H1 (cell line): ENCODE results near the gene SMPDL3B. TPM values are rescaled to one million over a fixed set of nuclear protein-coding genes. Genes with fewer than 3 reads are reported as not detected.

Experiments
- CTCF ChIA-PET: fragments of 300-600 bp; sonication (Branson Sonifier 250); formaldehyde crosslinking; loops from one replicate; lab custom pipeline; 2021; ENCODE audit not compliant: partially characterized antibody; lab: Charles Lee
- POLR2A ChIA-PET: fragments of 300-600 bp; sonication (Branson Sonifier 250); formaldehyde crosslinking; loops from one replicate; lab custom pipeline; 2021; ENCODE audit warnings: inconsistent platforms; ENCODE audit not compliant: partially characterized antibody; lab: Charles Lee
- DNase-seq, 2 experiments: peaks; one replicate each; pipeline versions ENCODE4 v3.0.0 to v3.0.0-alpha.2; 2010 to 2022; ENCODE audit warnings: low spot score in 2 of 2, low read depth in 1 of 2, mixed read lengths in 1 of 2
- FAIRE-seq: peaks from 2 replicates; lab custom pipeline; 2011; peaks lifted over from hg19 to GRCh38; lab: Jason Lieb, UNC
- H2AFZ ChIP-seq: 2 replicates; pipeline ENCODE4 v1.8.1; 2012; ENCODE audit warnings: low read length, inconsistent platforms
- H2AK5ac ChIP-seq: 2 replicates; pipeline ENCODE4 v1.6.1; 2013; ENCODE audit warnings: low read depth, low read length
- H2BK120ac ChIP-seq: replicated peaks from 2 replicates; pipeline ENCODE3; 2013; ENCODE audit warnings: low read depth, low read length, inconsistent platforms
- H2BK12ac ChIP-seq: 2 replicates; pipeline ENCODE4 v1.6.1; 2013; ENCODE audit warnings: low read depth, low read length
- H2BK15ac ChIP-seq: 2 replicates; pipeline ENCODE4 v1.6.1; 2013; ENCODE audit warnings: low read length
- H2BK20ac ChIP-seq: 2 replicates; pipeline ENCODE4 v1.6.1; 2013; ENCODE audit warnings: low read length
- H2BK5ac ChIP-seq: 2 replicates; pipeline ENCODE4 v1.6.1; 2013; ENCODE audit warnings: low read depth, low read length
- H3K14ac ChIP-seq: 2 replicates; pipeline ENCODE4 v1.6.1; 2013; ENCODE audit warnings: inconsistent platforms; ENCODE audit not compliant: insufficient read length
- H3K18ac ChIP-seq: 2 replicates; pipeline ENCODE4 v1.6.1; 2013; ENCODE audit warnings: low read length; ENCODE audit errors: extremely low read depth
- H3K23ac ChIP-seq: 2 replicates; pipeline ENCODE4 v1.6.1; 2013; ENCODE audit warnings: inconsistent platforms; ENCODE audit not compliant: insufficient read length
- H3K23me2 ChIP-seq: 2 replicates; pipeline ENCODE4 v1.6.1; 2013; ENCODE audit warnings: low read depth, low read length
- H3K27ac ChIP-seq: 2 replicates; pipeline ENCODE4 v1.6.1; 2011; ENCODE audit warnings: low read depth, low read length, inconsistent platforms
- H3K27me3 ChIP-seq, 4 experiments: replicated peaks in 1 of 4; 1 replicate in 1 of 4; 2 replicates in 3 of 4; pipeline versions ENCODE4 v1.6.1 to v1.8.1; 2011 to 2013; ENCODE audit warnings: low read length in 3 of 4, mild to moderate bottlenecking in 3 of 4, inconsistent platforms in 2 of 4, mixed read lengths in 2 of 4, moderate library complexity in 1 of 4; ENCODE audit not compliant: control insufficient read depth in 3 of 4, insufficient read depth in 3 of 4; ENCODE audit errors: extremely low read depth in 1 of 4
- H3K36me3 ChIP-seq, 4 experiments: 2 replicates each; pipeline versions ENCODE4 v1.6.1 to v1.8.1; 2011 to 2013; ENCODE audit warnings: mild to moderate bottlenecking in 4 of 4, low read length in 3 of 4, moderate library complexity in 2 of 4, control low read depth in 1 of 4, inconsistent platforms in 1 of 4; ENCODE audit not compliant: insufficient read depth in 4 of 4, control insufficient read depth in 2 of 4
- H3K4ac ChIP-seq: replicated peaks from 2 replicates; pipeline ENCODE3; 2013; ENCODE audit warnings: low read length, low read depth, mixed read lengths, inconsistent platforms; ENCODE audit not compliant: insufficient read length
- H3K4me1 ChIP-seq, 4 experiments: replicated peaks in 1 of 4; 1 replicate in 1 of 4; 2 replicates in 3 of 4; pipeline versions ENCODE4 v1.6.1 to v1.8.1; 2011 to 2013; ENCODE audit warnings: low read length in 3 of 4, inconsistent platforms in 2 of 4, mixed read lengths in 1 of 4; ENCODE audit not compliant: insufficient read depth in 4 of 4, control insufficient read depth in 3 of 4
- H3K4me2 ChIP-seq, 2 experiments: 2 replicates each; pipeline versions ENCODE4 v1.6.1 to v1.8.1; 2011 to 2013; ENCODE audit warnings: low read depth in 2 of 2, low read length in 2 of 2, control low read depth in 1 of 2, inconsistent platforms in 1 of 2, mild to moderate bottlenecking in 1 of 2; ENCODE audit not compliant: insufficient read depth in 1 of 2
- H3K4me3 ChIP-seq, 4 experiments: fragments of 200-600, 300-600 bp in 1 of 4; sonication (generic), shearing (Covaris generic), sonication (Bioruptor Twin) in 1 of 4; 2 replicates each; pipeline versions ENCODE4 v1.5.1 to v1.8.1; 2011 to 2016; ENCODE audit warnings: low read length in 4 of 4, low read depth in 3 of 4, control low read depth in 2 of 4, inconsistent platforms in 2 of 4, mild to moderate bottlenecking in 2 of 4, mixed read lengths in 1 of 4, moderate library complexity in 1 of 4; ENCODE audit not compliant: insufficient read depth in 2 of 4; ENCODE audit errors: extremely low read depth in 1 of 4
- H3K56ac ChIP-seq: replicated peaks from 2 replicates; pipeline ENCODE3; 2013; ENCODE audit warnings: low read depth, mild to moderate bottlenecking, mixed read lengths, low read length, inconsistent platforms; ENCODE audit not compliant: insufficient read length
- H3K79me1 ChIP-seq: 2 replicates; pipeline ENCODE4 v1.6.1; 2013; ENCODE audit warnings: low read depth, low read length, control low read depth
- H3K79me2 ChIP-seq, 2 experiments: 2 replicates each; pipeline versions ENCODE4 v1.6.1 to v1.8.1; 2012 to 2013; ENCODE audit warnings: low read length in 2 of 2, mild to moderate bottlenecking in 2 of 2, inconsistent platforms in 1 of 2; ENCODE audit not compliant: insufficient read depth in 2 of 2, control insufficient read depth in 1 of 2
- H3K9ac ChIP-seq, 4 experiments: replicated peaks in 1 of 4; 1 replicate in 1 of 4; 2 replicates in 3 of 4; pipeline versions ENCODE4 v1.6.1 to v1.8.1; 2011 to 2013; ENCODE audit warnings: low read depth in 3 of 4, low read length in 3 of 4, control low read depth in 2 of 4, mild to moderate bottlenecking in 2 of 4, moderate library complexity in 2 of 4, inconsistent platforms in 1 of 4; ENCODE audit errors: extremely low read depth in 1 of 4
- H3K9me3 ChIP-seq, 2 experiments: 2 replicates each; pipeline versions ENCODE4 v1.6.1 to v1.8.1; 2012 to 2013; ENCODE audit warnings: mild to moderate bottlenecking in 2 of 2, moderate library complexity in 2 of 2, control low read depth in 1 of 2, inconsistent platforms in 1 of 2, low read depth in 1 of 2, low read length in 1 of 2, mixed read lengths in 1 of 2; ENCODE audit not compliant: insufficient read depth in 2 of 2
- H4K20me1 ChIP-seq, 2 experiments: replicated peaks in 1 of 2; 2 replicates each; pipeline versions ENCODE3 to v1.8.1; 2011 to 2013; ENCODE audit warnings: inconsistent platforms in 2 of 2, low read length in 2 of 2, mild to moderate bottlenecking in 1 of 2; ENCODE audit not compliant: insufficient read depth in 2 of 2, control insufficient read depth in 1 of 2
- H4K5ac ChIP-seq: 2 replicates; pipeline ENCODE4 v1.6.1; 2013; ENCODE audit warnings: low read length, low read depth, mixed read lengths, inconsistent platforms; ENCODE audit not compliant: insufficient read length
- H4K8ac ChIP-seq: 2 replicates; pipeline ENCODE4 v1.8.0; 2013; ENCODE audit warnings: mild to moderate bottlenecking, moderate library complexity, low read length, inconsistent platforms; ENCODE audit not compliant: insufficient read depth; ENCODE audit errors: extremely low read depth
- H4K91ac ChIP-seq: replicated peaks from 2 replicates; pipeline ENCODE3; 2013; ENCODE audit warnings: low read length, mixed read lengths, inconsistent platforms; ENCODE audit not compliant: insufficient read length
- ATF3 ChIP-seq: IDR thresholded peaks from 2 replicates; pipeline ENCODE4 v1.6.1; 2011; ENCODE audit warnings: low read depth, mild to moderate bottlenecking, low read length; ENCODE audit not compliant: insufficient read depth
- RFX5 ChIP-seq: IDR thresholded peaks from 2 replicates; pipeline ENCODE4 v1.6.1; 2011; ENCODE audit warnings: low read depth, low read length, improper control_type of control experiment, borderline replicate concordance
- YY1 ChIP-seq: IDR thresholded peaks from 2 replicates; pipeline ENCODE4 v1.6.1; 2011; ENCODE audit warnings: low read depth, mild to moderate bottlenecking, low read length
- WGBS, 2 experiments: shearing (Covaris generic) in 1 of 2; methylation state at CpG; one replicate each; pipeline versions ENCODE4 v1.1.6 to v1.1.7; 2013 to 2015; ENCODE audit warnings: low lambda C conversion rate in 2 of 2, mixed read lengths in 2 of 2, inconsistent platforms in 1 of 2, low coverage in 1 of 2, missing lambda C conversion rate in 1 of 2; ENCODE audit not compliant: insufficient replicate concordance in 2 of 2, insufficient coverage in 1 of 2, insufficient read length in 1 of 2; ENCODE audit errors: extremely low coverage in 1 of 2, missing lambda C conversion rate in 1 of 2; 5-methylcytosine and 5-hydroxymethylcytosine counted together
- polyA plus RNA-seq, 7 experiments: library from polyadenylated mRNA; depleted of rRNA in 3 of 7; stranded (reverse) in 5 of 7; unstranded in 2 of 7; fragments of >200 nt in 5 of 7; fragments of 200-250 nt in 2 of 7; gene quantifications; 1 replicate in 5 of 7; 2 replicates in 1 of 7; 4 replicates in 1 of 7; pipeline versions ENCODE4 v1.2.1 to v1.2.3, GENCODE V29; 2011 to 2013; ENCODE audit warnings: missing spikeins in 2 of 7, mixed read lengths in 2 of 7
- total RNA-seq: library from RNA; stranded (reverse); fragmentation: NEBNext Ultra II Directional; extraction: Animal tissue kit (Norgen Biotek cat#: 25700); gene quantifications from 2 replicates; pipeline ENCODE4 v1.2.1, GENCODE V29; 2021

Gene SMPDL3B
- total and polyA plus RNA-seq, 2 of the 8 experiments (the other 6 are each of a cell fraction or from before 2014, with no cell fraction given), result 54.7 to 143 TPM

GRCh38 chr1:27979859-27980201, 45.0 kb downstream of the SMPDL3B start:
- no peak overlapping the region for H3K4ac ChIP-seq
- no peaks in the 10 kb centered on the region for H4K20me1 ChIP-seq
- H3K4me3 ChIP-seq, result no peak overlapping the region
- H3K79me1 ChIP-seq, result no peaks in the 10 kb centered on the region
- no peak overlapping the region for H4K5ac ChIP-seq
- H3K36me3 ChIP-seq, result no peaks in the 10 kb centered on the region; a peak in 1 of 8 replicates
- H3K14ac ChIP-seq, result no peak overlapping the region
- H2BK15ac ChIP-seq, result no peak overlapping the region
- ChIA-PET POLR2A (interaction anchor here (0.5 to 1.4 kb wide), 3 partner anchors 9 to 722 kb away, joined by 3 to 4 read pairs (median 3); partner anchors contain the start of gene XKR8), CTCF (interaction anchor here (1.2 to 4.1 kb wide), 12 partner anchors 8 to 122 kb away, joined by 3 to 18 read pairs (median 5); no protein-coding TSS in a partner anchor)
- no peak overlapping the region for H2BK120ac ChIP-seq
- DNase-seq (no peak), FAIRE-seq (no peak)
- H4K8ac ChIP-seq, result no peak overlapping the region
- H3K27ac ChIP-seq, result no peak overlapping the region
- H2BK12ac ChIP-seq, result no peak overlapping the region
- H3K4me2 ChIP-seq, result no peak overlapping the region
- no peak overlapping the region for H4K91ac ChIP-seq
- H3K56ac ChIP-seq, result no peak overlapping the region
- H3K4me1 ChIP-seq, result no peaks in the 10 kb centered on the region
- H3K18ac ChIP-seq, result no peak overlapping the region
- H2BK5ac ChIP-seq, result no peak overlapping the region
- WGBS, 2 experiments, result 75% methylated on average over 2 of the region's 2 CpGs; no CpG with 5 or more reads in 1 of the 2 experiments
- H2BK20ac ChIP-seq, result no peak overlapping the region
- no peak overlapping the region for H2AFZ ChIP-seq
- no peaks in the 10 kb centered on the region for H3K79me2 ChIP-seq
- TF ChIP-seq YY1, result no peak
- TF ChIP-seq ATF3, result no peak
- no peak for TF ChIP-seq RFX5
- no peak overlapping the region for H2AK5ac ChIP-seq
- no peaks in the 10 kb centered on the region for H3K23me2 ChIP-seq
- no peak overlapping the region for H3K23ac ChIP-seq
- no peak overlapping the region for H3K9ac ChIP-seq
- no peaks in the 10 kb centered on the region for H3K9me3 ChIP-seq
- no peaks in the 10 kb centered on the region for H3K27me3 ChIP-seq
